HG02970 (cell line): ENCODE data around the gene MEF2C.
"Not testable (repeated sequence)": the region's sequence is repeated elsewhere in the genome, so short reads cannot be mapped to it uniquely, and the experiment has no call there.

Experiments
- ATAC-seq: cut with Tn5 transposase; IDR thresholded peaks from one replicate; pipeline ENCODE4 v1.9.1; 2021; ENCODE audit warnings: mild to moderate bottlenecking, moderate library complexity, moderate number of reproducible peaks; ENCODE audit not compliant: unreplicated experiment, low FRiP score

Gene MEF2C

DNA sequence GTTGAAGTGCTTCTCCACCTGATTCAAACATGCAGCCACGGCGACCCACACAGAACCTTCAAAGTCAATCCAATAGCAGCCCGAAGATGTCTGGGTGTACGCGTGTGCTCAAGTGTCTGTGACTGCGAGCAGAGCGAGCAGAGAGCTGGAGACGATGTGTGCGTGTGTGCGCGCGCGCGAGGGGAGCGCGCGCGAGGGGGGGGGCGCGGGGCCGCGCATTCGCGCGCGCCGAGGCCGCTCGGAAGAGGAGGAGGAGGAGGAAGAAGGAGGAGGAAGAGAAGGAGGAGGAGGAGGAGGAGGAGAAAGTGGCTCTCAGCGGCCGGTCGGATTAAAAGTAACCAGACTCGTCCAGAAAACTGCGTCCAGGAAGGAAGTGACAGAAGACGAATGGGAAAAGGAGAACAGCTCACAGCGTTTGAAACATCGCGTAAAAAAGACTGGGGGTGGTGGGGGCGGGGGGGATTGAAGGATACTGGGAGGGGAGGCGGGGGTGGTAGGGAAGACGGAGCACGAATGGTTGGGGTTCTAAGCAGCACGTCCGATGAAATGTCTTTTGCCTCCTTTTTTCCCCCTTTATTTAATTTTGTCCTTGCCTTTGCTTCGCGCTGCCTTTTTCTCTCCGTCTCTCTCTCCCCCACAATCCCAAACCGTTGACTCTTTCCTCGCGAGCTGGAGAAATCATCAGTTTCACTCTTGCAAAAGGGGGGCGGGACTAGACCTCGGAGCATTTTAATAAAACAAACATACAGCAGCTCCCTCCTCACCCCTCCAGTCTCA is at the start of gene MEF2C:
Gene MEF2C, minus strand, starts transcription at position 126 of the 777 bp plus-strand sequence. CDS start 59,396 bp downstream, outside the sequence.
- ATAC-seq, result no peak

DNA sequence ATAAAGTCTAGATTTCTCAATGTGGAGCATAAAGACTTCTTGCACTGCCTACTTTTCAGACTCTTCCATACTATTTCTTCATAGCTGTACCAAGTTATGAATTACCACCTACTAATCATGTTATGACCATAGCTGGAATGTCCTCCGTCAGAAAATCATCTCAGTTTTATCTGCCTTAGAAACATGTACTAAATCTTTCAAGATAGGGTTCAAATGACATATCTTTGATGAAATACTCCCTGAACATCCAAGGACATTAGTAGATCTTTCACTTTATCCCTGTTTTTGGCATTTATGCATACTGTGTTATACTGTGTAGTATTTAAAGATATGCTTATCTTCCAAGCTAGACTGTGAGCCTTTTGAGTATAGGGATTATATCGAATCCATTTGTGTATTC is 49.6 kb upstream of the MEF2C start:
- no peak for ATAC-seq

DNA sequence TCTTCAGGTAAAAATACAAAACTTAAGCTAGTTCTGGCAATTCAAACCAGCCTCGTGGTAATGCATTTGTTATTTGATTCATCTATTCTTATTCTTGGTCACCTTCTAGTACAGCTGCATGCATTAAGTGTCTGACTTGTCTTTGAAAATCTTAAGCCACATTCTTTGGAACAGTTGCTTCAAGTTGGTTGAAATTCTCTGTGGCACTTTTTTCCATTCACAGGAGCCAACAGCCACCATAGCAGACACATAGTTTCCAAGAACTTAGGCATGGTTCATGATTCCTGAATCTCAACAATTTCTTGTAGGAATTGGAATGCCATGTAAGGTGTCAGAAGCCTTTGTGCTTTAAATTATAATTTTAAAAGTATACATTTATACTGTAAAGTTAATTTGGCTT is 47.4 kb upstream of the MEF2C start:
- no peak for ATAC-seq

DNA sequence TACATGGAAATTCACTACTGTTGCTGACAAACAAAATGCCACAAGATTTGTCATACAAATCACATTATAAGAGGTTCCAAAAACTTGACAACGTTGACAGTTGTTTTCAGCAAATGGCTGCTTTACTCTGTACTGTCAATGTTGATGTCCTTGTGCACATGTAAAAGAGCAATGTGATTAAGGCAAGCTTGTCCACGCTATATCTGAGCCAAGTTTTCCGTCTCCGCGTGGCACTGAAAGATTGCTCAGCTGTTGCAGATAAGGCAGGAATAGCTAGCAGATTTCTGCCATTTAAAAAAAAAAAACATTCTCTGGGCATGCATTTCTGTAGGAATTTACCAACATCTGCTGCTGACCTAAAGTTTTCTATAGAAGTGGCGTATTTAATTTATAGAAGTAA is 46.4 kb upstream of the MEF2C start:
- ATAC-seq, result no peak

DNA sequence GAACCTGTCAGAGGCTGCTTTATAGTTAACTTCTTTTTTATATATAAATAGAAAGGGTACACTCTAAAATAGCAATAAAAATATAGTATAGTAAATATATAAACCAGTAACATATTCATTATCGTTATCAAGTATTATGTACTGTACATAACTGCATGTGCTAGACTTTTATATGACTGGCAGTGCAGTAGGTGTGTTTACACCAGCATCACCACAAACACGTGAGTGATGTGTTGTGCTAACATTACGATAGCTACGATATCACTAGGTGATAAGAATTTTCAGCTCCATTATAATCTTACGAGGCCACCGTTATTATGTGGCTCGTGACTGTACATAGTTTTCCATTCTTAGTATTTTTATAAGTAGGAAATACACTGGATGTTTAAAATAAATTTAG is 43.8 kb upstream of the MEF2C start:
- no peak for ATAC-seq

DNA sequence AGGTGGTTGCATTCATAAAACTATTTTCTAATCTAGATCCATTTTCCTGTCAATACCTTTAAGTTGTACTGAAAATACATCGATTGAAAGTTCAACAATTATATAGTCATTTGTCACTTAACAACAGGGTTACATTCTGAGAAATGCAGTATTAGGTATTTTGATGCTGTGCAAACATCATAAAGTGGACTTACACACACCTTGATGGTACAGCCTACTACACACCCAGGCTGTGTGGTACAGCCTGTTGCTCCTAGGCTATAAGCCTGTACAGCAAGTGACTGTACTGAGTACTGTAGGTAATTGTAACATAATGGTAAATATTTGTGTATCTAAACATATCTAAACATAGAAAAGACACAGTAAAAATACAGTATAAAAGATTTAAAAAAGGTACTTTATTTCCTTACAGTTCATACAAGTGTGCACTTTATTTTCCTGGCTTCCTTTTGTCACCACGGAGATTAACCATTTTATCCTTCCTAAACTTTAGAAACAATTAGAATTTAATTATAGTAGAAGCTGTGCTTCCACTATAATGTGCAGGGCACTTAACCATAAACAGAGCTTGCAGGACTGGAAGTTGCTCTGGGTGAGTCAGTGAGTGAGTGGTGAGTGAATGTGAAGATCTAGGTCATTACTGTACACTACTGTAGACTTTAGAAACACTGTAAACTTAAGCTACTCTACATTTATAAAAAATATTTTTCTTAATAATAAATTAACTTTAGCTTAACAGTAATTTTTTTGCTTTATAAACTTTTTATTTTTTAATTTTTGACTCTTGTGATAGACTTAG is 42.9 kb upstream of the MEF2C start:
- no peak for ATAC-seq

DNA sequence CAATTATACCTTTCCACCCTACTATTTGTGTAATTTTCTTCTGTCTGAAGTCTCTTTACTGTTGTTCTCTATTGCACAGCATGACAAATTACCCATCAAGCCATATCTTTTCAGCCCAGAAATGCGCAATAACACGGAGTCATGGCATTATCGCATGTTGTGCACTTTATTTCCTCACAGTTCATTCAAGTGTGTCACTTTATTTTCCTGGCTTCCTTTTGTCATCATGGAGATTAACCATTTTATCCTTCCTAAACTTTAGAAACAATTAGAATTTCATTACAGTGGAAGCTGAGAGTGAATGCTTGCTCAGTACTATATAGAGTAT is 41.3 kb upstream of the MEF2C start:
- ATAC-seq, result no peak

DNA sequence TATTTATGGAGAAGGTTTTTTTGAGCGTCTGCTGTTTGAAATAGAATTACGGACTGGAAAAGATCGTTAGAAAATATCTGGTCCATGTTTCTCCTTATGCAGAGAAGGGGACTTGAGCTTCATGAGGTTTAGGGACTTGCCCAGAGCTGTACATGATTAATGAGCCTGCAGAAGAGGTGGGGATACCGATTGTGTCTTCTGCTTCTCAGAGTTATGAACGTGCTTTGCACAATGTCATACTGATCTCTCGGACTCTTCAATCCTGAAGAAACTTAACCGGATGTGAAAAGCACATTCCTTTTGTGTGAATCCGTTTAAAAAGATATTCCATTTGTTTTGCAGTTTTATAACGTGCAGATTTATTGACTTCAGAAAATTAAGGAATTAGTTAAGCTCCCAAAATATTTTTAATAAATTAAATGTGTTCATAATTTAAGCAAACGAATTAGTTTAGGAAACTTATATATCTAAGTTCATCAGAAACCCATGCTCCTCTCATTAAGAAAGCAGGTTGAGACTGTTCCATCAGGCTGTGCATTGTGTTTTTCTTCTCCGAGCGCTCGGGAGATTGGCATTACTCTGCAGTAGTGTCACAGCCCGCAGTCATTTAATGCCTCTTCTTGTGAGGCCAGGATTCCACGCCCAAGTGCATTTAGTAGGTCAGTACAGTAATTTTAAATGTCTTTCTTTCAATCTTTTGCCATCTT is 40.8 kb upstream of the MEF2C start:
- ATAC-seq, result no peak

DNA sequence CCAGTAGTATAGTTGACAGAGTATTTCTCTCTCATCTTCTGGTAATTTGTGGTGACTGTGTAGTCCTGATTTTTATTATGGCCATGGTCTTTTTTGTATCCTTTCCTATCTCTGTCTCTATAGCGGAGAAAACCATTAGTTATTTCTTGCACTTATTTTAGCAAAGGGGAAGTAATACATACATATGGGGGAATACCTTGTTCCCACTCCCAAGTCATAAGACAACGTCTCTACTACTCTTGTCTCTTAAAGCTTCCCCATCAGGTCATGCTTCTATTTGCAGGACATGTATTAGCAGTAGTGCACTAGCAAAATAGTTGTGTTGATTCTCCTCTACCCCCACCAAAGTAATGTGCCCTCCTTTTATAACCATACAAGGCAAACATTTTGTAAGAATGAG is 29.8 kb upstream of the MEF2C start:
- not testable (repeated sequence) for ATAC-seq

DNA sequence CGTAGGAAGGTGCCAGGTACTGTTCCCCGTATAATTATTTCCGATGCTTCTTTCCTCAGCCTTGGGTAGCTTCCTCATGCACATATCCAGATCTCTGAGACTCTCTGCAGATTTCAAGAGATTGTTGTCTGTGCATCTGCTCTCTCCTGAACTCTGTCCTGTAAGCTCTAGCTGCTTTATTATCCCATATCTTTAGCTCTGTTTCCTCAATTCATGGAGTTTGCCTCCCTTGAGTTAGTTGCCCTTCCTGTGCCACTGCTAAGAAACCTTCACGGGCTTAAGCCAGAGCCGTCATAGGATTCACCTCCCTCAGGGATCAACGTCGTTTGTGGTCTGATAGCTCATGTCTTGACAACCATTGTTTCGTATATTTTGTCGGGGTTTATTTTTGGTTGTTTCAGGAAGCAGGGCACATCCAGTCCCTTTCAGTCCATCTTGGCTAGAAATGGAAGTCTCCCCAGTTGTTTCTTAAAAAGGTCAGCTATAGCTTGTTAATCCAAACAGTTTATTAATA is 28.1 kb upstream of the MEF2C start:
- not testable (repeated sequence) for ATAC-seq

DNA sequence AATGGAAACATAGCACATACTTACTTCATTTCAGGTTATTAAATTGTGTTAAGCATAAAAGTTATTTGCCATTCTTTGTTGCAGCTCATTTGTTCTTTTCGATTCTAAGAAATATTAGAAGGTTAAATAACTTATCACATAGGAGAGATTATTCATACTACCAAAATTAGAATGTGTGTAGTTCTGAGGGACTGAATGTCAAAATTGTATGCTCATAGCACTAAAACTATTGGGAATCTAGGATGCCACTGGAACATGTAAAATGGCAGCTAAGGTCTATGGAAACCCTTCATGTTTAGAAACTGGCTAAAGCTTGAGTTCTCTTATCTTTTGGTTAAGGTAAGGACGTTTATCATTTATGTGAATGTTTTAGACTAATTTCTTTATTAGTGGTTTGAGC is 21.5 kb upstream of the MEF2C start:
- not testable (repeated sequence) for ATAC-seq

DNA sequence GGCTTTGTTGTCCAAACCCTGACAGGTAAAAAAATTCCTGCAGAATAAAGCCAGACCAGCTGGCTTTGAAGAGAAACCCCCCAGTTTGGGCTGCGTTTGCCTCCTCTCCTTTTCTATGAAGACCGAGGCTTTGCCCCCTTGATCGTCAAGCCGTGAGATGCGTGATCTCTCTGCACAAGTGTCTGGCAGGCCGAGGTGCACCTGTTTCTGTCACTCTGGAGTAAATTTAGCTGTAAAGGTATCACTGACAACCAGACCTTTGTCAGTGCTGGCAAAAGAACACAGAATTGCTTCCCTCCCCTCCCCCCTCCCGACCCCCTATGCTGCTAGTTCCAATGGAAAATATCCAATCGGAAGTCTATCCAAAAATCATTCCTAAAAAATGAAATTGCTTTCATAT is 21.0 kb upstream of the MEF2C start:
- ATAC-seq, result not testable (repeated sequence)

DNA sequence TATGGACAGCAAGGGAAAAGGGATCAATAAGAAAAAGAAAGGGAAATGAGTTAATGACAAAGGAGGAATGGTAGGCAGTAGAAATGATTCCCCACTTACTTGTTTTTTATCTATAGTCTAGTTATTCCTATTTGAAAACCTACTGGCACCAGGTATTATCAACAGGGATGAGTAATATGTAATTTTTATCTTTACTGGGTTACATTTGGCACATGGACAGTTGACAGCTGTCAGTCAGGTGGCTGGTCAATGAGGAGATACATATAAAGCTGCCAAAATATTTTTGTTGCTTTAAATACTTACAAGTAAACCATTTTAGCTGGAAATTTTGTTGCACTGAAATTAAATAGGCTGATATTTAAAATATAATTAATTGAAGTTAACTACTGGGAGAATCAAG is 18.1 kb upstream of the MEF2C start:
- ATAC-seq, result not testable (repeated sequence)

DNA sequence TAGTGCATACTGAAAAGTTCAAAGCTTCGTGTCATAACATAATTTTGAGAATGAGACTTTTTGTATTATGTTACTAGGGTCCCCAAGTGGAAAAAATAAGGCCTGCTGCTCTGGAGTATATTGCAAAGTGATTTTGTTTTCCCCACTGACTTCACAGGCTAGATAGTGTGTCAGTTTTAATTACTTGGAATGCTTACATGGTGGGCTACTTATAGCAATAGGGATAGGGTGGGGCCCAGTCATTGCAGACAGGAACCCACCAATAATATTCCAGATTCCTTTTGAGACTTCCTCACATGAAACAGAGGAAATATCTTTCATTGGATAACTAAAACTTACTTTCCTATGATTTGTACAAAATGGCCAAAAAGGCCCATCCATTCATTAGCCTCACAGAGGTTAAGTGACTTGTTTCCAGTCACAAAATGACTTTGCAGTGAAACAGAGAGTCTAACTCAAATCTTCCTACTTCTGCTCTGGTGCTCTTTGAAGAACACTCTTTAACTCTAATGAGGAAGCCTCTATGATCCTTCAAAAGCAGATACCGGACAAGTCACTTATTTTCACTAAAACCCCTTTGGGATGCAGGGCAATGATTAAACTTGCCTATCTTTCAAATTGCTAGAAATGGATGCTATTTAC is 16.2 kb upstream of the MEF2C start:
- ATAC-seq, result no peak

DNA sequence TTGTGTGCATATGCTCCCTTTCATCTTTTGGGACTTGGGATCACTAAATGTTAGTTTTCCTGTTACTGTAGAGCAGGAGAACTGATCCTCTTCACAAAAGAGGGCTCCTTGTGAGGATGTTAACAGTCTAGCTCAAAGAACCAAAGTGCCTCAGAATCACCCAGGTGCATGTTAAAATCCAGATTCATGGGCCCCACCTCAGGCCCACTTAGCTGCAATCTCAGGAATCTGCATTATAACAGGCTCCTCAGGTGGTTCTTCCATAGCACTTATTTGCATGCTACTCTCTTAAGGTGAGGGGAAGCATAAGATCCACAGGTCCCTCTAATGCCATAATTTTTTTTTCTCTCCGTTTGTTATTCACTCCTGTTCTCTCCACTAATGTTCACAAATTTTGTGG is 14.8 kb upstream of the MEF2C start:
- no peak for ATAC-seq

DNA sequence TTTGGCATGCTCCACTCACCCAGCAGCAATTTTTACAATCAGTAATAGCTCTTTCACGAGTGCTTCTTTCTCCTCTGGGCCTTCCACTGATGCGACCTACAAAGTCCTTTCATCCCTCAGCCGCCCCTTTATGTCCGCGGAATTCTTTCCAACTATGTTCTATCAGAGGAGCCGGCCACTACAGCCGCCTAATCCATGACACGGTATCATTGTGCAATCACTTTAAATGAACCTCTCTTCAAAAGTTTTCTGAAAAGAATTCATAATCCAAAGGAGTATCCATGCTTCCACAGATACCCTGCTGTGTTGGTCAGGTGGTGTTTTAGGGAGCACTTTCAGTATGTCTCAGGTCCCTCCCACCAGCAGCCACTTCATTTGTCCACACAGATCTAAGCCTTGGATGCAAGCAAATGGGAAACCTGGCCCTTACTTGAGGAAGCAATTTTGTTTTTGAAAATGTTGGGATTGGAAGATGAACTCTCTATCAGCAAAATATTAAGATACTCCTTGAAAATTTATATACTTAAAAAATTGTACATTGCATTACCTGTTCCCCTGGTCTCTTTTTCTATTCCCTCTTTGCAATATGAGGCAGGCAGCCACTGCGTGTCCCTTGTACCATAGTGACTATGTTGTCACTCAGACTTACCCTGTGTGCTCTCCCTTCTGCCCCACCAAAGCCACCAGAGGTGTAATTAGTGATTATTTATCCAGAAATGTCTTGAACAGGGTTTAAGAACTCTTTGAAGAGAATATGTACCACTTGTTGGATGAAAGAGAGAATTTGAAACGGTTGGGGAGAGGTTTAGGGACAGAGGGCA is 12.9 kb upstream of the MEF2C start:
- ATAC-seq, result no peak

DNA sequence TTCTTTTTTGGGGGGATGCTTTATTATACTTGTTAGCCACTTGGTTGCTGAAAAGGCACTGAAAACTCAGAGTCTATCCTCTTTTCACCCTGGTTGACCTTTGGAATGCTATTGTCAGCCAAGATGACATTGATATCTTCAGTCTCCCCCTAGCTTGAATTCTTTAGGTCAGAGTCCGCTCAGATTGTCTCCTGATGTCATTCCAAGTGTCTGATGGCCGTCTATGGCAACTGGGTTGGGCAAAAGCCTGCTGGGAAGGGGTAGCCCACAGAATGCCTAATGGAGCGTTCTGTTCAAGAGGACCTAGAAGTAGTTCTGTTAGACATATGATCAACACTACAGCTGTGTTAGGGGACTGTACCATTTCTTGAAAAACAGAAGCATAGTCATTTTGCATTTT is 9.7 kb upstream of the MEF2C start:
- ATAC-seq, result no peak

DNA sequence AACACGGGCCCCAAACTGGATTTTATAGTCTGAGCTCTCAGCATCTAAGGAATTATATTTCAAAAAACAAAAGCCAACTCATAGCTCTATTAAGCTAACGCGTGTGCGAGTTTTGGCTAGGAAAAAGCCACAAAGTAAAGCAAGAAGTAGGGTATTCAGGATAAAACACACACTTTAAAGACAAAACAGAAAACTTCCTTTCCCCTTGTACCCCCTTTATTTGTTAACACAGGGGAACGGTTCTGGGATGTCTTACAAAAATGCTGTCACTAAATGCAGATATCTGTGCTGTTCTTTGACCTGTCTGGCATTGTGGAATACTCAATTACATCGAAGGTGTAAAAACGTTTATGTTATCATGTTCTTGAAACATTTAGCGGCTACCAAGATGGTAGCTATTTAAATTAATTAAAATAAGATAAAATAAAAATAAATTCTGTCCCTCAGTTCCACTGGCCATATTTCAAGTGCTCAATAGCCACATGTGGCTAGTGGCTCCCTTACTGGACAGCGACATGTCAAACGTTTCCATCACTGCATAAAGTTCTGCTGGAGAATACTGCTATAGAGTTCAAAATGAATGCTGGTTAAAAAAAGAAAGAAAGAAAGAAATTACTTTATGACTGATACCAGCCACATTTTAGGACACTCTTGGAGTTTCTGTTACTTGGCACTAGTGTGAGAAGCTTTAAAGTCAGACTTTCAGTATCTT is 7.2 kb upstream of the MEF2C start:
- no peak for ATAC-seq
